A172 (cell line): ENCODE data around the gene SETD7. TPM values are rescaled to one million over a fixed set of nuclear protein-coding genes. Genes with fewer than 3 reads are reported as not detected.
A peak's percentile ranks its signal among the peaks of the same experiment; 100 is the strongest.
"Not testable (repeated sequence)": the region's sequence is repeated elsewhere in the genome, so short reads cannot be mapped to it uniquely, and the experiment has no call there.

Experiments used
- DNase-seq: peaks from one replicate; pipeline ENCODE4 v3.0.0-alpha.2; 2015; ENCODE audit warnings: low spot score
- total RNA-seq: library from RNA; depleted of rRNA; stranded (reverse); fragments of >200 nt; shearing (Covaris generic); gene quantifications from 2 replicates; pipeline ENCODE4 v1.2.3, GENCODE V29; 2014; rRNA removed

SETD7 gene
- total RNA-seq, 1 experiment from 2014 or later, result 42.1 TPM

DNA sequence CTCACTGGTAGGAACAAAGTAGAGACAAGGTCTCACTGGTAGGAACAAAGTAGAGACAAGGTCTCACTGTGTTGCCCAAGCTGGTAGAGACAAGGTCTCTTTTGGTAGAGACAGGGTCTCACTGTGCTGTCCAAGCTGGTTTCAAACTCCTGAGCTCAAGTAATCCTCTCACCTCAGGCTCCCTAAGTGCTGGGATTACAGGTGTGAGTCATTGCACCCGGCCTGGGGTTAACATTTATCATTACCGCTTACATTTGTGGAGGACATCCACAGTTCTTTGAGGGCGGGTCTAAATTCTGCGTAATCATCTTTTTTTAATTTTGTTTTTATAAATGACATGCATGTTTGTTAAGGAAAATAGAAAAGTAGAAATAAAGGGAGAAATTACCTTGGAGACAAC, 90.1 kb downstream of the SETD7 start:
- no peak for DNase-seq

DNA sequence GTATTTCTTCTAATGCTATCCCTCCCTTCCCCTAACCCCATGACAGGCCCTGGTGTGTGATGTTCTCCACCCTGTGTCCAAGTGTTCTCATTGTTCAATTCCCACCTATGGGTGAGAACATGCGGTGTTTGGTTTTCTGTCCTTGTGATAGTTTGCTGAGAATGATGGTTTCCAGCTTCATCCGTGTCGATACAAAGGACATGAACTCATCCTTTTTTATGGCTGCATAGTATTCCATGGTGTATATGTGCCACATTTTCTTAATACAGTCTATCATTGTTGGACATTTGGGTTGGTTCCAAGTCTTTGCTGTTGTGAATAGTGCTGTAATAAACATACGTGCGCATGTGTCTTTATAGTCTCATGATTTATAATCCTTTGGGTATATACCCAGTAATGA, 91.5 kb downstream of the SETD7 start:
- not testable (repeated sequence) for DNase-seq

- peak; percentile 18 for DNase-seq
These were observed 94.9 kb downstream of the SETD7 start for GRCh38 chr4:139461022-139461628.

GRCh38 chr4:139460565-139460964, 95.5 kb downstream of the SETD7 start:
- DNase-seq, result no peak

DNA sequence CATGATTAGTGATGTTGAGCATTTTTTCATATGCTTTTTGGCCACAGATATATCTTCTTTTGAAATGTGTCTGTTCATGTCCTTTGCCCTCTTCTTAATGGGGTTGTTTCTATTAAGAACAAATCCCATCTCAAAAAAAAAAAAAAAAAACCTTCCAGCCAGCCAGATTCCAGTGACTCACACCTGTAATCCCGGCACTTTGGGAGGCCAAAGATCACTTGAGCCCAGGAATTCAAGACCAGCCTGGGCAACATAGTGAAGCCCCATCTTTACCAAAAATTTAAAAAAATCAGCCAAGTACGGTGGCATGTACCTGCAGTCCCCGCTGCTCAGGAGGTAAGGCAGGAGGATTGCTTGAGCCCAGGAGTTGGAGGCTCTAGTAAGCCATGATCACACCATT, 97.0 kb downstream of the SETD7 start:
- no peak for DNase-seq

DNA sequence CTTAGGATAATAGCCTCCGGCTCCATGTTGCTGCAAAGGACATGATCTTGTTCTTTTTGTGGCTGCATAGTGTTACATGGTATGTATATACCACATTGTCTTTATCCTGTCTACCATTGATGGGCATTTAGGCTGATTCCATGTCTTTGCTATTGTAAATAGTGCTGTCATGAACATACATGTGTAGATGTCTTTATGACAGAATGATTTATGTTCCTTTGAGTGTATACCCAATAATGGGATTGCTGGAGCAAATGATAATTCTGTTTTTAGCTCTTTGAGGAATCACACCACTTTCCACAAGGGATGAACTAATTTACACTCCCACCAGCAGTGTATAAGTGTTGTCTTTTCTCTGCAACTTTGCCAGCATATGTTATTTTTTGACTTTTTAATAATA, 97.5 kb downstream of the SETD7 start:
- no peak for DNase-seq

DNA sequence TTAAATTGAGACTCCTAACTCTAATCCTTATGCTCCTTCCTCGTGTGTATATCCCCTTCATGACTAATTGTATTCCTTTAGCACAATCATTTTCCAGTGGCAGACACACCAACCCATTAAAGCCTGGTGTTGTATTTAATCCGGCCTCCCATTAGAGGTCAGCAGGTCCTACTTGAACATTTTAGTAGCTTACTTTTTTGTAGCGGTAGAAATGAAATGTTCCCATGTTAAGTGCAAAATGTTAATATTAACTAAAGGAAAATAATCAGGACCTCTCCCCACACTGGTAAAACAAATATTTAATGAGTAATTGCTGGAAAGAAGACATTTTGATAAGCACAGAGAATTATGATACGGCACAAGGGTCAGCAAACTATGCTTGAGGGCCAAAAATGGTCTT, 98.7 kb downstream of the SETD7 start:
- DNase-seq, result no peak

DNA sequence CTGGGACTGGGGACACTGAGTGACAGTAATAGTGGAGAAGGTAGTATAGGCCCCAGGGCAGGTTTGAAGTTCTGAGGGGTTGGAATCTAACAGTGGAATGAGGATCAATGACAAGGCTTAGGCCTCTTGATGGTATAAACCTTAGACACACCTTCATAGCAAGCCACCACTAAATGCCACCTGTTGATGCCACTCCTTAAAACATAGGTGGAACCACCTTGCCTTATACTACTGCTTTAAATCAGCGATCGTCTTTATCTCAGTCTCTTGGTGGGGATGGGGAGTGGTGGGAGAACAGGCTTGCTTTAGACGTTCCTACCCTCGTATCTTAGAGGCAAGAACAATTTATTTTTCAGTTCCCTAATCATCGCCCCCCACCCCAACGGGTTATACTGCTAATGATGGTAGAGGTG, 100.9 kb downstream of the SETD7 start:
- DNase-seq, result no peak

- no peak for DNase-seq
These were observed 101.6 kb downstream of the SETD7 start, which contains the start of gene RAB33B for GRCh38 chr4:139454111-139455045. Gene RAB33B (plus strand): TSS chr4:139454121. CDS start chr4:139454196, 75 bp downstream.

DNA sequence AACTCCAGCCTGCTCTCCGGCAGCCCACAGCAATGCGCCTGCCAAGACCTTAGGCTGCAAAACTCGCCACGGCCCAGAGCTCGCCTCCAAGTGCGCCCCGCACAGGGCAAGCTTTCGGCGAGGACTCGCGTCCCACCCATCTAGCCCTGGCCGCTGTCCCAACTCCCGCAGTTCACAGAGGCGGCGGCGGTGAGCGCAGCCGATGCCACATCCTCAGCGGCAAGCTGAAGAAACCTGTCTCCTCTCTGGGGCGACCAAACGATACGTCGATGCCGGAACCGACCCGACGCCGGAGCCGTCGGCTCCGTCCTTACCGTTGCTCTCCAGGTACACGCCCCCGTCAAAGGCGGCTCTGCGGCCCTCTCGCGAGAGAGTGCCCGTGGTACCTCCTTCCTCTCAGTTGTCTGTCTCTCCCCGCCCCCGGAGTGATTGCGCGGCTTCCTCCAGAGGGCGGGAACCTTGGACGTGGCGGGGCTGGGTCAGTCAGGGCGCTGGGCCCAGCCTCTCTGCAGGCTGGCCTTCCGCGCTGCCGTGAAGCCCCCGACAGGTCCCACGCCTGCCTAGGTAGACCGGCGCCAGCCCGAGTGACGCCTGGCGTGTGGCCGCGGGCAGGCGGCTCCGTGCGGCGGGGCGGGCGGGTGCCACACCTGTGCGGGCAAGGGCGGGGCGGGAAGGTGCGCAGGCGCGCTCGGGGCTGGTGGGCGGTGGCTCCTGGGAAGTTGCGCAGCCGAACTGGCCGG, 102.5 kb downstream of the SETD7 start:
- DNase-seq, result peak; percentile 94

GRCh38 chr4:139453041-139453370, 103.0 kb downstream of the SETD7 start:
- peak; percentile 75 for DNase-seq

DNA sequence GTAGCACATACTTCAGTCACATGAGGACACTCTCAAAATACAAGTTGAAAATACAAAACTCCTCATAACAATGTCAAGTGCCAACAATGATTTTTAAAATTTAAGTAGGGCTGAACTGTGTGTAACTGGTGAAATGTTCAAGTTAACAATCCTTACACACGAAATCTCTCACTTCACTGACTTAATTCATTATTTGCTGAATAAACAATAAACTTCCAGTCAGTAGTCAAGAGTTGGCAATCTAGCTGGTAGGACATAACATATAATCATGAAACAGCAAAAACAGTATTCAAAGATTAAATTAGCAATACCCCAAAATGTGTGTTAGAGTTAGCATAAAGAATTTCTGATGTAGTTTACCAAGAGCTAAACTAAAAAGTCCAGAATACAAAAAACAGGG, 104.0 kb downstream of the SETD7 start:
- DNase-seq, result no peak

- no peak for DNase-seq
These were observed 105.4 kb downstream of the SETD7 start for GRCh38 chr4:139450586-139450985.

DNA sequence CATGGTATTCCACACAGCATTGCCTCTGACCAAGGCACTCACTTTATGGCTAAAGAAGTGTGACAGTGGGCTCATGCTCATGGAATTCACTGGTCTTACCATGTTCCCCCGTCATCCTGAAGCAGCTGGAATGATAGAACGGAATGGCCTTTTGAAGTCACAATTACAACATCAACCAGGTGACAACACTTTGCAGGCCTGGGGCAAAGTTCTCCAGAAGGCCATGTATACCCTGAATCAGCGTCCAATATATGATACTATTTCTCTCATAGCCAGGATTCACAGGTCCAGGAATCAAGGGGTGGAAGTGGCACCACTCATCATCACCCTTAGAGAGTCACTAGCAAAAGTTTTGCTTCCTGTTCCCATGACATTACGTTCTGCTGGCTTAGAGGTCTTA, 108.9 kb downstream of the SETD7 start:
- not testable (repeated sequence) for DNase-seq

Other genes starting within 250 kb of the SETD7 start
- gene RAB33B, start 102.1 kb downstream of the SETD7 start, total RNA-seq, result 4.2 and 5.4 TPM in 2 replicates
- 21.2 and 23.5 TPM in 2 replicates for gene MGST2, start 109.6 kb upstream of the SETD7 start, total RNA-seq